GM19468 (cell line): ENCODE data around the gene DHPS.
"Not testable (repeated sequence)": the region's sequence is repeated elsewhere in the genome, so short reads cannot be mapped to it uniquely, and the experiment has no call there.

Experiments
- ATAC-seq: cut with Tn5 transposase; IDR thresholded peaks from one replicate; pipeline ENCODE4 v1.9.1; 2021; ENCODE audit warnings: mild to moderate bottlenecking, moderate library complexity, moderate number of reproducible peaks; ENCODE audit not compliant: unreplicated experiment; ENCODE audit errors: extremely low read depth

DHPS gene

GRCh38 chr19:12649941-12650340 is 31.7 kb downstream of the DHPS start:
- ATAC-seq = no peak

- no peak for ATAC-seq
Observed at GRCh38 chr19:12648088-12648487, 33.6 kb downstream of the DHPS start.

GRCh38 chr19:12647490-12648071 is 34.1 kb downstream of the DHPS start:
- no peak for ATAC-seq

GRCh38 chr19:12647047-12647446 is 34.6 kb downstream of the DHPS start:
- no peak for ATAC-seq

- ATAC-seq = no peak
Observed at GRCh38 chr19:12646551-12646950, 35.1 kb downstream of the DHPS start.

GRCh38 chr19:12643716-12644115 is 38.0 kb downstream of the DHPS start:
- ATAC-seq = not testable (repeated sequence)

GRCh38 chr19:12642506-12642905 is 39.2 kb downstream of the DHPS start:
- no peak for ATAC-seq

- ATAC-seq = no peak
Observed at GRCh38 chr19:12641456-12641855, 40.2 kb downstream of the DHPS start.

- ATAC-seq = no peak
Observed at GRCh38 chr19:12639901-12640613, 41.6 kb downstream of the DHPS start.

GRCh38 chr19:12638611-12639182 is 43.0 kb downstream of the DHPS start:
- no peak for ATAC-seq

GRCh38 chr19:12636631-12637030 is 45.0 kb downstream of the DHPS start:
- no peak for ATAC-seq

GRCh38 chr19:12629215-12629614 is 52.5 kb downstream of the DHPS start:
- ATAC-seq = no peak

- no peak for ATAC-seq
Observed at GRCh38 chr19:12628040-12629022, 53.3 kb downstream of the DHPS start.

GRCh38 chr19:12626958-12627357 is 54.7 kb downstream of the DHPS start:
- no peak for ATAC-seq
